Neural crest cell (in vitro differentiated cells): ENCODE results near the gene SMAD5. TPM values are rescaled to one million over a fixed set of nuclear protein-coding genes. Genes with fewer than 3 reads are reported as not detected.

Source experiments
- DNase-seq: peaks from one replicate; pipeline ENCODE4 v3.0.0; 2021; ENCODE audit warnings: low read depth, mixed read lengths, low spot score
- H3K27ac Mint-ChIP-seq: one replicate; pipeline ENCODE4 v1.8.0; 2021; ENCODE audit warnings: mild to moderate bottlenecking, mixed read lengths; ENCODE audit not compliant: unreplicated experiment
- H3K27me3 Mint-ChIP-seq: 2 replicates; pipeline ENCODE4 v1.8.0; 2021; ENCODE audit warnings: low read depth, mild to moderate bottlenecking, mixed read lengths
- H3K36me3 Mint-ChIP-seq: 2 replicates; pipeline ENCODE4 v1.8.0; 2021; ENCODE audit warnings: low read depth, mild to moderate bottlenecking, mixed read lengths
- H3K4me1 Mint-ChIP-seq: 2 replicates; pipeline ENCODE4 v1.8.0; 2021; ENCODE audit warnings: mixed read lengths
- H3K4me3 Mint-ChIP-seq: one replicate; pipeline ENCODE4 v1.8.0; 2021; ENCODE audit warnings: mild to moderate bottlenecking, mixed read lengths
- H3K9me3 Mint-ChIP-seq: 2 replicates; pipeline ENCODE4 v1.8.0; 2021; ENCODE audit warnings: mixed read lengths
- total RNA-seq: library from RNA; stranded (reverse); gene quantifications from 2 replicates; pipeline ENCODE4 v1.2.1, GENCODE V29; 2021
- TF ChIP-seq, protein P1 (sequence below): fragments of 200-600 bp; sonication (generic); conservative IDR thresholded peaks from 2 replicates; pipeline ENCODE4 v1.5.0; 2021; ENCODE audit warnings: antibody characterized with exemption, mild to moderate bottlenecking

The SMAD5 gene
- total RNA-seq, 1 donor from 2014 or later, result 82.6 TPM

DNA sequence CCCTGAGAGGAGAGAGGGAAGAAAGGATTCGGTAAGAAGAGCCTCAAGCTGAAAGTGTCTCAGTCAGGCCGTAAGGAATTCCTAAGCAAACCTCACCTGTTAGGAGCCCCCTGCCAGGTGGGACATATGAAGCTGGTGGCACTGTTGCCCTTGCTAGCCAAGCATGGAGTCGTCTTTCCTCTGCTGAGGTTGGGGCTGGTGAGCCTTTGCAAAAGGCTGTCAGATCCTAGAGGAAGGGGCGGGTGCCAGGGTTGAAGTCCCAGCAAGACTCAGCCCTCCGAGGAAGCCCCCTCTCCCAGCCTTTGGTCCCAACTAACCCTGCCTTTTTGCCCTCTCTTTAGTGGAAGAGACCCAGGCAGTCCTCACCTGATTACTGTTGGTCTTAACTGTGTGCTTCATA is 65.8 kb downstream of the SMAD5 start:
- TF ChIP-seq, protein P1, sequence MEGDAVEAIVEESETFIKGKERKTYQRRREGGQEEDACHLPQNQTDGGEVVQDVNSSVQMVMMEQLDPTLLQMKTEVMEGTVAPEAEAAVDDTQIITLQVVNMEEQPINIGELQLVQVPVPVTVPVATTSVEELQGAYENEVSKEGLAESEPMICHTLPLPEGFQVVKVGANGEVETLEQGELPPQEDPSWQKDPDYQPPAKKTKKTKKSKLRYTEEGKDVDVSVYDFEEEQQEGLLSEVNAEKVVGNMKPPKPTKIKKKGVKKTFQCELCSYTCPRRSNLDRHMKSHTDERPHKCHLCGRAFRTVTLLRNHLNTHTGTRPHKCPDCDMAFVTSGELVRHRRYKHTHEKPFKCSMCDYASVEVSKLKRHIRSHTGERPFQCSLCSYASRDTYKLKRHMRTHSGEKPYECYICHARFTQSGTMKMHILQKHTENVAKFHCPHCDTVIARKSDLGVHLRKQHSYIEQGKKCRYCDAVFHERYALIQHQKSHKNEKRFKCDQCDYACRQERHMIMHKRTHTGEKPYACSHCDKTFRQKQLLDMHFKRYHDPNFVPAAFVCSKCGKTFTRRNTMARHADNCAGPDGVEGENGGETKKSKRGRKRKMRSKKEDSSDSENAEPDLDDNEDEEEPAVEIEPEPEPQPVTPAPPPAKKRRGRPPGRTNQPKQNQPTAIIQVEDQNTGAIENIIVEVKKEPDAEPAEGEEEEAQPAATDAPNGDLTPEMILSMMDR, result no peak
- peaks cover 72% of the 10 kb centered on the region for H3K27me3 Mint-ChIP-seq
- no peak overlapping the region for H3K4me3 Mint-ChIP-seq
- H3K4me1 Mint-ChIP-seq, result peaks cover 28% of the 10 kb centered on the region
- no peaks in the 10 kb centered on the region for H3K36me3 Mint-ChIP-seq
- DNase-seq, result no peak
- no peaks in the 10 kb centered on the region for H3K9me3 Mint-ChIP-seq
- no peak overlapping the region for H3K27ac Mint-ChIP-seq

DNA sequence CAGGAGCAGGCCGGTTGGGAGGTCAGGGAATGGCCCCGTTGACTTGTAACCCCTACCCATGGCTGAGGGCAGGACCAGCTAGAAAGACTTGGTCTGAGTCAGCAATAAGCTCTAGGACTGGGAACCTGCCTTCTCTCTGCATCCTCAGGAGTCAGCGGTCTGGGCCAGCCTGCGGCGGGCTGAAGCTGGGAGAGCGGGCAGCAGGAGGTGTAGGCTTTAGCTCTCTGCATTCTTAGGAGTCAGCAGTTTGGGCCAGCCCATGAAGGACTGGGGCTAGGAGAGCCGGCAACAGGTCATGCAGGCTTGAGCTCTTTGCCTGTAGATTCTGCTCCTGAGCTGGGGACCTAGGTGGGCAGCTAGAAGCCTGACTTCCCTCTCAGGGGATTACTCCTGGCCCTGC is 66.8 kb downstream of the SMAD5 start:
- Mint-ChIP-seq H3K4me1 (peaks cover 28% of the 10 kb centered on the region), H3K36me3 (no peaks in the 10 kb centered on the region), H3K27ac (no peak overlapping the region), H3K9me3 (no peaks in the 10 kb centered on the region), H3K4me3 (no peak overlapping the region), H3K27me3 (peaks cover 62% of the 10 kb centered on the region)
- TF ChIP-seq, protein P1, result no peak
- DNase-seq, result no peak

DNA sequence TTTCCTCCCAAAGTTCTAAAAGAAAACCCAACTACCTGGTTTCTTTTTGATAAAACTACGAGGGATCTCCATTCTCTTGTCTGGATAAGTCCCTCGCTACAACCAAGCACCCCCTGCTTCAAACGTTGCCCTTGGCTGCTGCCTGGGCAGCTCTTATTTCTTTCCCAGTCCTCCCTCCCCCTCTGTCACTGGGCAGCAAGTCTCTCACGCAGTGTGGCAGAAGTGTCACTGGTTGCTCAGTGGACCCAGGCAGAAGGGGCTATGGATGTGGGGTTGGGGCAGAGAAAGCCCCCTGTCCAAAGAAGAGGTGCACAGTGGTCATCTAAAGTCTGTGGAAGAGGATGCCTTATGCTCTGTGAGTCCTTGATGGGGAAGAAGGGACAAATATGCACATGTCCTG is 67.5 kb downstream of the SMAD5 start:
- peaks cover 55% of the 10 kb centered on the region for H3K27me3 Mint-ChIP-seq
- H3K27ac Mint-ChIP-seq, result no peak overlapping the region
- H3K4me3 Mint-ChIP-seq, result no peak overlapping the region
- H3K36me3 Mint-ChIP-seq, result peaks cover under 1% of the 10 kb centered on the region
- H3K4me1 Mint-ChIP-seq, result peaks cover 28% of the 10 kb centered on the region
- TF ChIP-seq, protein P1, result no peak
- H3K9me3 Mint-ChIP-seq, result no peaks in the 10 kb centered on the region
- no peak for DNase-seq

DNA sequence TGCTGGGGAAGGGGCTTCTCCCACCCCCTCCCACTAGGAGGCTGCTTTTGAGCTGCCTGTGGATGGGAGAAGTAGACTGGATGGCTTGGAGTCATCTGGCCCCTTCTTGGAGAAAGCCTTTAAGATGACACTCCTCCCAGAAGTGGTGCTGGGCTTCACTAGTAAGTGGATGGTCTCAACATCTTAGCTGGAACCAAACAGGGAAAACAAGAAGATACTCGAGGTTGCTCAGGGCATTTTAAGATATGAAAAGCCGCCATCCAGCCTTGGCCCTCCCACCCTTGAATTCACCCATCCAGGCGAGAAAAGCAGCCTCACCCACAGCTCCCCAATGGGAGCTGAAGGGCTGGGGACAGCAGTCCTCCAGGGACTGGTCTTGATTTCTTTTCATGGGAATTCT is 68.1 kb downstream of the SMAD5 start:
- peaks cover 24% of the 10 kb centered on the region for H3K4me1 Mint-ChIP-seq
- H3K27me3 Mint-ChIP-seq, result peaks cover 49% of the 10 kb centered on the region
- H3K36me3 Mint-ChIP-seq, result peaks cover 2% of the 10 kb centered on the region
- TF ChIP-seq, protein P1, result no peak
- H3K9me3 Mint-ChIP-seq, result no peaks in the 10 kb centered on the region
- H3K27ac Mint-ChIP-seq, result no peak overlapping the region
- DNase-seq, result no peak
- H3K4me3 Mint-ChIP-seq, result no peak overlapping the region

DNA sequence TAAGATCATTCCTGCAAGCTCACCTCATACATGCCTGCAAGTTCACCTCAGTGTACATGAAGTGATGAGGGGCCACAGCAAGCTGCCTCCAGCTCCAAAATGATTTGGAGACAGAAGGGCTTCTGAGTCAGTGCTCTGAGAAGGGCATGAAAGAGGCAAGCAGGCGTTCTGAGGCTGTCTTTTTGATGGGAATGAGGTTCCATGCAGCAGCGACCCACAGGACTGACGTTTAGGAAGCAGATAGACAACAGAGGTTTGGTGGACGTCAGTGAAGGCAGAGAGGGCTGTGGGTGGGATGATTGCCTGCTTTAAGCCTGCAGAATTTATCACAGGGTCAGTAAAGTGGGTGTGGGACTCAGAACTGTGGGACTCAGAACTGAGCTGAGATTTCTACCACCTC is 69.2 kb downstream of the SMAD5 start:
- H3K36me3 Mint-ChIP-seq, result peaks cover 2% of the 10 kb centered on the region
- peaks cover 15% of the 10 kb centered on the region for H3K4me1 Mint-ChIP-seq
- no peak overlapping the region for H3K27ac Mint-ChIP-seq
- TF ChIP-seq, protein P1, result no peak
- H3K4me3 Mint-ChIP-seq, result no peak overlapping the region
- H3K27me3 Mint-ChIP-seq, result peaks cover 42% of the 10 kb centered on the region
- DNase-seq, result no peak
- H3K9me3 Mint-ChIP-seq, result no peaks in the 10 kb centered on the region
